OCI-M1 (cell line): ENCODE measurements around the gene P3R3URF.
A peak's percentile ranks its signal among the peaks of the same experiment; 100 is the strongest.

Experiments
- DNase-seq: peaks from one replicate; lab custom pipeline; 2025; lab: John Stamatoyannopoulos, UW

The P3R3URF gene

DNA sequence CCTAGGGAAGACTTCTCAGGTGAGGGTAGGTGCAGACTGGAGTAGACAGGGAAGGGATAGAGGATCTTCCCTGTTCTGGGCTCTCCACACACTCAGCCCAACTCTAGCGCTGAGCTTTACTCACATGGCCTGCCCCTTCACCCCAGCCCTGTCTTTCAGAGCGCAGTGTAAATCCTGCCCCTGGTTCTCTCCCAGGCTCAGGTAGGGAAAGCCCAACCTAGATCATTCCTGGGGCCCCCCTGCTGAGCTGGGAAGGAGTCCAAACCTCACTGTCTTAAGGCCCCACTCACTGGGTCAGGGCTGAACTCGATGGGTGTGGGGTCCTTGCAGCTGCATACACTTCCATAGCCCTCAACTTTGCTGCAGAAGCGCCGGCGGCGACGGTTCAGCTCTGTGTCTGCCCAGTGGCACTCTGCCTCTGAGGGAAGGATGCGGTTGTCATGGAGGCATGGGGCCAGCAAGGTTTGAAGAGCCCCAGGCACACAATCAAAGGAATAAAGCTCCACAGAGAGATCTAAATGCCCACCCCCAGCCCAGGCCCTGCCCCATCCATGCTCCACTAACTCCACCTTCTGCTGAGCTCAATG is 17.8 kb upstream of the P3R3URF start:
- DNase-seq: no peak

DNA sequence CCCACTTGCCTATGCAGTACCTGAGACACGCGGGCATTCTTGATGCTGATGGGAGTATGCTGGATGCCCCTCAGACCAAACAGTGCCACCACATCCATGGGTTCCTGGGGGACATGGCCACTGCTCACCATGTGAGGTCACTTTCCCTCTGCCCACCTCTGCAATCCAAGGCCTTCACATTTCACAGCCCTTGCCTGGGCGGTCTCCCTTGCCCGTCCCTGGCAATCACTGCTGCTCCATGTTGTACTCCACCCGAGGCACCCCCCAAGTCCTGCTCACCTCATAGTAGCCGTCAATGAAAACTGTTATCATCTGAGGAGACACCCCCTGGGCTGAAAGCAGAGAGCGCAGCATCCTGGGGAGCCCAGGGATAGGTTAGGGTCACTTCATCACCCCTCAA is 17.0 kb upstream of the P3R3URF start:
- DNase-seq: no peak

DNA sequence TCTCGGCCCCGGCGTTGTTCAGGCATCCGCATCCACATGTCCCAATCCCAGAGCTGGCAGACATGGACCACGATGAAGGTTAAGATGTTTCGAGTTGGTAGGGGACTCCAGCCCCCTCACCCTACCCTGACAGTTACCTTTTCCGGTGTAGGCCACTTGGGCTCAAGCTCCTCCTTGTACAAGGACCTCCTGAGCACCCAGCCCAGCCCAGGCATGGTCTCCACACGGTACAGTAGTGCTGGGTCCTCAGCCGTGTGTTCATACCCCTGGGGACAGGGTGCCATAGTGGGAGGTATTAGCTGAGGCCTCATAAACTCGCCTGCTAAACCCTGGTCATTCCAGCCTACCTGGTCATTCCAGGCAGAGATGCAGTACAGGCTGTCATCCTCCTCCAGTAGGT is 15.9 kb upstream of the P3R3URF start:
- no peak for DNase-seq

DNA sequence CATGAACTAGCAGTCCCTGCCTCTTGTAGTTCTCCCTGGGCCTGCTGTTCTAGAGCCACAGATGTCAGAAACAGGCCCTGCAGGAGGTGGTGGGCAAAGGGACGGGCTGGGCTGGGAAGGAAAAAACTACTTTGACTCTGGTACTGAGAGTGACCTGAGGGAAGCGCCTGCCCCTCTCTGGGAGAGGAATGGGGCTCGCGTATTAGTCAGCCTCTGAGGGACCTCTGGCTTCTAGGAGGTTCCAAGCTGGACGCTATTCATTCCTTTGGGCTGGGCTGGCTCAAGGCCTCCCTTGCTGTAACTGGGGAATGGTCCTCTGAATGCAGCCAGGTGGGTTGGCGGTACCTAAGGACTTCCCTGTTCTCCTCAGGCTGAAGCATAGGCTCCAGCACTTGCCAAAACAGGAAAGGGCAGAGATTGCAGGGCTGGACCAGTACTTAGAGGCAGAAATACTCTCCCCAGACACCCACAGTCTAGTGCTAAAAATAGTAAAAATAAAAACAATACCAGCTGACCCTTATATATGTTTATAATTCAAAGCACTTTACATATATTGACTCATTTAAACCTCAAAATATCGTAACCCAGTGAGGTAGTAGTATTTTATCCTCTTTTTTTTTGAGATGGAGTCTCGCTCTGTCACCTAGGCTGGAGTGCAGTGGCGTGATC is 14.9 kb upstream of the P3R3URF start:
- no peak for DNase-seq

DNA sequence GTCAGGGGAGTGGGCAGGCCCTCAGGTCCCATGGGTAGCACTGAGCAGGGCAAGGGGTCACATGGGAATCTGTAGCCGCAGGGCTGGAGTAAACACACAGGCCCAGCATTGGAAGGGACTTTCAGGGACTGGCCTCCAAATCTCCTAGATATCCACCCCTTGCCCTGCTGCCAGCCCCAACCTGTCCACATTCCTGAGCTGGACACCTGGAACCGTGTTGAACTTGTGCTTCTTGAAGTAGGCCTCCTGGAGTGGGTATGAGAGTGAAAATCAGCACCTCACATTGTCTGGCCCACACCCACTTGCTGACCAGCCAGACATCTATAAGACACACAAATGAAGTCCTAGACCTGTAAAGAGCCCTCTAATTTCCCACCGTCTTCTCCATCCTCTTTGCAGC is 14.3 kb upstream of the P3R3URF start:
- DNase-seq: no peak

DNA sequence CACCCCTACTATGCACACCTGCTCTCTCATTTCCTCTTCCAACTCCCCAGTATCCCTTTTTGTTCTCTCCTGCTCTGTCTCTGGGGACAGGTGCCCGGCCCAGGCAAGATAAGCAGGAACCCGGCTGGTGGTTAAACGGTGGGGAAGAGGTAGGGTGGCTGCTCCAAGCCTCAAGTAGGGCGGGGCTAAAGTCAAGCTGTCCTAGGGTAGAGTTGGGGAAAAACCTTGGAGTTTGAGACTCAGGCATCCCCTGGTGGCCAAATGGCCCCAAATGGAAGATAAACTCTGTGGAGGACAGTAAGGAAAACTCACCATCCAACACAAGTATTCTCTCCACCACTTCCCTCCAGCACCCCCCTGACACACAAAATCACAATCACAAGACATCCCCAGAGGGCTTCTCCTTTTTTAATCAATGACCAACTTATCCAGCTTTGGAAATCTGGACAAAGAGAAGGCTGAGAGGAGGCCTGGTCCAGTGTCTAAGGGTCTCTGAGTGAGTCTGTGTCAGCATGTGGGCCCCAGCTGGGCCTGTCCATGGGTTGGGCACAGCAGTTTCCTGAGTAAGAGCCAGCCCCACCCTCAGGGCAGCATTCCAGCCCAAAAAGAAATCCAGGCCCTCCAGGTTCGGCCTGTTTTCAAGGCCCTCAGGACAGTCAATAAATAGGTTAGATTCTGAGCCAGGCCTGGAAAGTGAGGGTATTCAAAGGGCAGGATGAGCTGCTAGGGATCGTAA is 12.2 kb upstream of the P3R3URF start:
- no peak for DNase-seq

DNA sequence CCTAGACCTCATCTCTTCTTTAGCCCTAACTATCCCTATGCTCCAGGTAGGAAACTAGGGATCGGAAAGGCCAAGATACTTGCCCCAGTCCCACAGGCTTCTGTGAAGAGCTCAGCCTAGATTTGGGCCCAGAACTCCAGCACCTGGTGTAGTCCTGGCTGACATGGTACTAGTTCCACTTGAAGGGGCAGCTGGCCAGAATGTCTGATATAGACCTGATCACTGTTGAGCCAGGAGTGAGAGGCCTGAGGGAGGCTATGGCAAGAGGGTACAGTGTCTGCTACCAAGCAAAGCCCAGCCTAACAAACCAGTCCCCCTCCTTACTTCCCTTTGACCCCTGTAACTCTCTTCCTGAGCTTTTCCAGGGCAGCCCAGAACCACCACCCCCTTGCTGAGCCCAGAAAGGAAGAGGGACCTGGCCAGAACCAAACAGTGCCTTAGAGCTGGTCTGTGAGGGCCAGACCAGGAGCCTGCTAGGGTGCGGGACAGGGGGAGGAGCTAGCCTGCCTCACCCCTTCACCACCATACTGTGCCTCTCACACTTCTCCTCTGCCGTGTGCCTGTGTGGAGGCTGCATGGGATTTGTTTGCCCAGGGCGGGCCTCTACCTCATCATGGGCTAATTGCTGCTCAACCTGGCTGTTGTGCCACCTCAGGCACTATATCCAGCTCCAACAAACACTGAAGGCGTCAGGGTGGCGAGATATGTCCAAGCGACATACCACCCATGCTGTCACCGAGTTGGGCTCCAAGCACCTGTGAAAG is 11.0 kb upstream of the P3R3URF start:
- DNase-seq: no peak

DNA sequence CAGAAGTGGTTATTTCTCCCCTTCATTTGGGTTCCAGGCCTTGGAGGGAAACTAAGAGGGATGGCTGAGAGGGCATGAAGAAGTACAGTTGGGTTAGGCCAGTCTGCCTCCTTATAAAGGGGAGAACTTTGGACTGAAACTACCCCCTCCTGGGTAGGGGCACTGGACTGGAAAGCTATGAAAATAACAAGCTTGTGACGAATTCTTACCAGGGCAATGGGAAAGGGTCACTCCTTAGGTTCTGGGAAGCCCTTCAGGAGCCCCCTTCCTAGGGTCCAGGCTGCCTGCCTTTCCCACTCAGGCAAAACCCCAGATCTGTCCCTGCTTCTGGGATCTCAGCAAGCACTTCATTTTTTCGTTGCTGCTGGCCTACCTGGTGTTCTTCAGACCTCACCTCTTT is 9.8 kb upstream of the P3R3URF start:
- no peak for DNase-seq

DNA sequence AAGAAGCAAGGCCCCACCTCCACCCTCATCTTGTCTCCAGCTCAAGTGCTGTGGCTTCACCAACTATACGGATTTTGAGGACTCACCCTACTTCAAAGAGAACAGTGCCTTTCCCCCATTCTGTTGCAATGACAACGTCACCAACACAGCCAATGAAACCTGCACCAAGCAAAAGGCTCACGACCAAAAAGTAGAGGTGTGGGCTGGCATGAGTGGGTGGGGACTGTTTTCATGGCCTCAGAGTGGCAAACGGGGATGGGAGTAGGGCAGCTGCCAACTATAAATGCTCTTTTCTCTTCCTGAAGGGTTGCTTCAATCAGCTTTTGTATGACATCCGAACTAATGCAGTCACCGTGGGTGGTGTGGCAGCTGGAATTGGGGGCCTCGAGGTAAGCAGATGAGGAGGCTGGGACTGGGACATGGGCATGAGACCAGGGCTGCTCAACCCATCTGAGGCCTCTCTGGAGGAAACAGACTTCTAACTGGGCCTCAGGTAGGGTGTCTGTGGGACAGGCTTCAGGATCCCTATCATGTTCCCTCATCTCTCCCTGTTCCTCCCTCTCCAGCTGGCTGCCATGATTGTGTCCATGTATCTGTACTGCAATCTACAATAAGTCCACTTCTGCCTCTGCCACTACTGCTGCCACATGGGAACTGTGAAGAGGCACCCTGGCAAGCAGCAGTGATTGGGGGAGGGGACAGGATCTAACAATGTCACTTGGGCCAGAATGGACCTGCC is 8.8 kb upstream of the P3R3URF start:
- no peak for DNase-seq

DNA sequence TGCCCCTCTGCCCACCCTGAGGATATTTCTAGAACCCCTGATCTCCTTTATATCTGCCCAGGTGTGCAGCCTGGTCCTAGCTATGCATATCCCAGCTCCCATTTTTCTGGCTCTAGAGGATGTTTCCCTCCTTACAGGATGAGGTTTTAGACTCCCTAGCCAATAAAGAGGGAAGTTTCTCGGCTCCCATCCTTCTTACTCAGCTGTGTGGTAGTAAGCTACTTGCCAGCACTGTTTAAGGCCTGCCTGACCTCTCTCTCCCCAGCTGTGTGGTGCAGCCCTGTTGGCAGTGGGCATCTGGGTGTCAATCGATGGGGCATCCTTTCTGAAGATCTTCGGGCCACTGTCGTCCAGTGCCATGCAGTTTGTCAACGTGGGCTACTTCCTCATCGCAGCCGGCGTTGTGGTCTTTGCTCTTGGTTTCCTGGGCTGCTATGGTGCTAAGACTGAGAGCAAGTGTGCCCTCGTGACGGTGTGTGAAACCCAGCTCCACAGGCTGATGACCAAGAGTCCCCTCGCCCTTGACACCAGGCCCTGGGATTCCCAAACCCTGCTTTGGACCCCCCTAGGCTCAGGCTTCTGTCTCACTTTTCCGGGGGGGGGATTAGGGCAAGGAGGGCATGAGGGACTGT is 7.8 kb upstream of the P3R3URF start:
- no peak for DNase-seq

DNA sequence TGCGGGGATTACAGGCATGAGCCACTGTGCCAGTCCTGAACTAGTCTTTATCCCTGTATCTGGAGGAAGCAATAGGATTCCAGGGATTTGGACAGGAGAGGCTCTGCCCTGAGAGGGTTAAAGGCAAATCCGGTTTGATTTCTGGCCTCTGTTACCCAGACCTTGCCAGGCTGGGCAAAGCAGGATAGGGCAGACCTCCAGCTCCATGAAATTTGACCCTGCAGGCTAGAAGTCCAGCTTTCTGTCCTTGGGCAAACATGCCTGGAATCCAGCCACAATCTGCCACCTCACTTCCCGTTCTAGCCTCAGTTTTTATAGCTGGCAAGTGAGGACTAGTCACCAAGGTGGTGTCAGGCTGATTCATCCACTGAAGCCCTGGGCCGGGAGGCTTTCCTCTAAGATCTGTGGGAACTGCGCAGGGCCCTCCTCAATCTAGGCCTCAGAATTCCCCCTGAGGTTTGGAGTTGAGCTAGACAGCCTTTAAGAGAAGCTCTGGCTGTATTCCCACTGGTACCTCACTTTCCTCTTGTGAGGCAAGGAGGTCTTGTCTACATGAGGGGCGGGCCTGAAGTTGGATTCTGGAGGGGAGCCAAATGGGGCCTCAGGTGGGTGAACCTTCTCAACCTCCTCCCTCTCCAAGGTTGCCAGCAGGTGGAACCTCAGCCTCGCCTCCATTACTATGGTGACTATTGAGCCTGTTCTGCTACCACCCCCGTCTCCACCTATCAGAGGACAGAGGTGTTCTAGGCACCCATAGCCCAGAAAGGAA is 7.0 kb upstream of the P3R3URF start:
- no peak for DNase-seq

DNA sequence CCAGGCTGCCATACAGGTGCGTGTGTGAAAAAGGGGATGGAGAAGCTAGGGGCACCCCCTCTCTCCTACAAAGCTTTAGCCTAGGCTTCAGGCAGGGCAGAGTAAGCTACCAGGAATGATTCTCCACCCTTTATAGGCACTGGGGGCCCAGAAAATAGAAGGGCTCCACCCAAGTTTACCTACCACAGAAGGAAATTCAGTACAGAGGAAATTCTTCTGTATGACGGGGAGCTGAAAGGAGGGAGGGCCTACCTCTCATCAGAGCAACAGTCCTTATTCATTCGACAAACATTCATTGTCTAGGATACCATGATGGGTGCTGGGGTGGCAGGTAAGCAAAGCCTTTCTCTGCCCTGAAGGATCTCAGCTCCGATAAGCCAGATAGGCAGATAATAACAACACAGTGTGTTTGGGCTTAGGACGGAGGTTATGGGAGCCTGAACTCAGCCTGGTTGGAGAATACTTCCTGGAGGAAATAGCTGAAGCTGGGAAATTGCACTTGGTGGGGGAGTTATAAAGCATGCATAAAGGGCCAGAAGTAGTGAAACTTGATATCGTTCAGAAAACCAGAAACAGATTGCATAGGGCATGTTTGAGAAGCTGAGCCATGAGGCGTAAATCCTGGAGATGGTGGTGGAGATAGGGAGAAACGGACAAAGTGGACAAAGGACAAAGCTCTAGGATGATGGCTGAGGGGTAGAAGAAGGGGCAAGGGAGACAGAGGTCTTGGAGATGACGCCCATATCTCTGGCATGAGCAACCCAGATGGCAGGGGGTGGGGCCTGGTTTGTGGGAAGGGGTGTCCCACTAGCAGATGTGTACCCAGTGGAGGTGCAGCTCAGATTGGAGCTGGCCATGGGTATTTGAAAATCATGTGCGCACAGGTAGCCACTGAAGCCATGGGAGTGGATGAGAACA is 5.3 kb upstream of the P3R3URF start:
- no peak for DNase-seq

DNA sequence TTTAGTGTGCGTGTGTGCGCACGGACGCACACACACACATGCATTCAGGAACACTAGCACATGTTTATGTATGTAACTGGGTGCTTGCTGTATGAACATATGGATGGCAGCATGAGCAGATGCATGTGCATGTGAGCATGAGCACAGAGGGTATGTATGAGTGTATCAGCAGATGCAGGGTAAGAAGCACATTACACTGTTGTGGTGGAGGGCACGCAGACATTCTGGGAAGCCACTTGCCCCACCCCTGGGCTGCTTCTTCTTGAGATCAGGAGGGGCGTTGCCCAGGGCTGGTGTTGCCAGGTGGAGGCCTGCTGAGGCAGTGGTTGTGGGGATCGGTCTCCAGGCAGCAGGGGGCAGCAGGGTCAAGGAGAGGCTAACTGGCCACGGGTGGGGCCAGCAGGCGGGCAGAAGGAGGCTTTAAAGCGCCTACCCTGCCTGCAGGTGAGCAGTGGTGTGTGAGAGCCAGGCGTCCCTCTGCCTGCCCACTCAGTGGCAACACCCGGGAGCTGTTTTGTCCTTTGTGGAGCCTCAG is 3.9 kb upstream of the P3R3URF start:
- peak; percentile 50 for DNase-seq

DNA sequence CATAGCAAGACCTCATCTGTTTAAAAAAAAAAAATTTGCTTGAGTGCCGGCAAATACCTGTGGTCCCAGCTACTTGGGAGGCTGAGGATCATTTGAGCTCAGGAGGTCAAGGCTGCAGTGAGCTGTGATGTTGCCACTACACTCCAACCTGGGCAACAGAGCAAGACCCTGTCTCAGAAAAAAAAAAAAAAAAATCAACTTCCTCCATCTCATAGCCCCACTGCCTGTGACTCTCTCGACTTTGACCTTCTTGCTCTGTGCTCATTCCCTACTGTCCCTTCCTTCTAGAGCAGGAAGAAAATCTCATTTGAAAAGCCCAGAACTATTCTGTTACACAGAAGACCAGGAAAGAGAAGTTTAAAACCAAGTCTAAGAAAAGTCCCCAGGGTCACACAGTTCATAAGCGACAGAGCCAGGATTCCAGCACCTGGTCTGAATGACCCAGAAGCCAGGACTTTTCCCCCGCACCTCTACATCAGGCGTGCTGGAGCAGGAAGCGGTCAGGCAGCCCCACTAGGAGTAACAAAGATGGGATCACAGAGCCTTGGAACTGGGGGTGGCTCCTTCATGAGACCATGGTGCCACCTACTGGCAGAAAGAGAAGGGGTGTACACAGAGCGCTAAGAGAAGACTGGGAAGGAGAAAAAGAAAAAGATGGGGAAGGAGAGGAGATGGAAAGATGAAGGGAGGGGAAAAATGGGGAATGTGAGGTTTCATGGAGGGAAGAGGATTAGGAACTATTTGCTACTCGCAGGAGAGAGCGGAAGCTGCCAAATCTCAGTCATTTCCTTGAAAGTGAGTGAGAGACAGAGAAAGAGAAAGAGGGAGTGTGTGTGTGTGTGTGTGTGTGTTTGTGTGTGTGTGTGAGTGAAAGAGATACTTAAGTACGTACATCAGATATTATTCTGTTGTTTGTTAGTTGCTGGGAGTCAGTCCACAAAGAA is 3.1 kb upstream of the P3R3URF start:
- DNase-seq: peak; percentile 85

DNA sequence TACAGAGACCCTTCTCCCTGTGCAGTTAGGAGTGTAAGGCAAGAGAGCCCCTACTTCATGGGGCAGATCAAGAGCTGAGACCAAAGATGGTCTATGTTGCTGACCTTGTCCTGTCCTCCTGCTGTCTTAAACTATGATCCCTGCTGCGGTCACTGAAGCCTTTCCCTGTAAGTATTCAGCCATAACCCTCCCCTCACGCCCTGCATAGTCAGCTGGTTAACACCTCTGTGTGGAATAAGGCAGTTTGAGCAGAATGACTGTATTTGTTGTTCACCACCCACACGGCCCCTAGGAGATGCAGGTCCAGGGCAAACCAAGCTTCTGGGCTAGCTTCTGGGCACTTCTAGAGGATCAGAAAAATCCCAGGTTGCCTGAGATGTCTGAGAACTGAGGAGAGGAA is 1.0 kb downstream of the P3R3URF start:
- DNase-seq: peak; percentile 12

DNA sequence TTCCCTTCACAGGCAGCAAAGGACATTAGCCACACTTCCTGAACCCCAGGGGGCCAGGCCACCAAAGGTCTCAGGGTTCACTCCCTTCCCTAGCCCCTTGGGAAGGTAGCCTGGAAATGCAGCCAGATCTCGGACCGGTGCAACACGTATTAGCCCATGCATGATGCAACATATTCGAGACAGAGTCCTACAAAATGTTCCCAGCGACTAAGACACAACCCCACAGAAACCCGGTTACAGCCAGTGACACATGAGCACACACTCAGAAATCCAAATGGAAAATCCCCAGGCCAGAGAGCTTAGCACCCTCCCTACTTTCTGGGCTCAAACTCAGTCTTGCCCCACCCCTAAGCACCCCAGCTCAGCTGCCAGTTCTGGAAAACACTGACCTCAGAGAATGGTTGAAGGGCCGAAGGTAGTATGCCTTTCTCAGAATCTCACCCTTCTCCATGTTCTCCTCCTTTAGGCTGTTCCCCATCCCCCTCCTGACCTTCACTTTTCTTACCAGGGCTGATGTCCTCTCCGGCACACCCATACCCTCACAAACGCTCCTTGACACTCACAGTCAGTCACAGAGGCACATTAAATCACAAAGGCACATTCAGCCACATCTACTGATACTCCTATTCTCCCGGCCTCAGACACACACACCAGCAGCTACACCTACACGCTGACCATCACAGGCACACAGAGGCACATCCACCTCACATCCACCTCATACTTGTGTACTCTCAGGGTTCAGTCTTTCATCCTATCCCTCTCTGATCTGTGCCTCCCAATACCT is 1.6 kb downstream of the P3R3URF start, which contains the start of gene TSPAN1:
TSPAN1 (plus strand) TSS at position 640 of the 784 bp plus-strand sequence. CDS start 6,021 bp downstream, outside the sequence.
- DNase-seq: no peak

DNA sequence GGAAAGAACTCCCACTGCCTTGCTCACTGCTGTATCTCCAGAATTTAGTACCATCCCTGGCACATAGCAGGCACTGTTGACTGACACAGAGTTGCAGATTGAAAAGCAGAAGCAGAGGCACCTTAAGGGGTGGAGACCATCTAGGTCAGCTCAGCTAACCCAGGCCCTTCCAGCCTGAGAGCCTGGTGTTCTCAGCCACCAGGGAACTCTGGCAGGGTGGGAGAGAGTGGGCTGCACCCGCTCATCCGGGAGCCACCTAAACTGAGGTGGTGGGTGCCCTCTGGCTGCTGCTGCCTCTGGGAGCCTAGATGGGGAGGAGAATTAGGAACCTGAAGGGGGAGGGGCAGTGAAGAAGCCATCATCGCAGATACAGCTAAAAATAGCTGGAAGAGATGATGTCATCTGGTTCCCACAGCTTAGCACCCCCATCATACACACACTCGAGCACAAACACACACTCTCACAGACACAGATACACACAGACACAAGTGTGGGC is 2.9 kb downstream of the P3R3URF start:
- DNase-seq: peak; percentile 62
